RWPE2 (cell line): Measurements from ENCODE around the gene TUBGCP3.

Experiments
- ATAC-seq: fragments of 200-7000 bp; cut with Tn5 transposase; 3 replicates; pipeline ENCODE4 v1.9.1; 2021; ENCODE audit warnings: low read depth
- DNase-seq: peaks from one replicate; pipeline ENCODE4 v3.0.0-alpha.2; 2020; ENCODE audit warnings: low spot score
- H3K27ac ChIP-seq: fragments of 450-650 bp; 2 replicates; pipeline ENCODE4 v1.5.1; 2017; ENCODE audit warnings: mild to moderate bottlenecking; ENCODE audit not compliant: poor library complexity, severe bottlenecking
- H3K27me3 ChIP-seq: fragments of 250-450 bp; sonication (Bioruptor Pico); 2 replicates; pipeline ENCODE4 v1.5.1; 2021; ENCODE audit warnings: mild to moderate bottlenecking, moderate library complexity; ENCODE audit not compliant: insufficient read depth, poor library complexity, severe bottlenecking
- H3K36me3 ChIP-seq: fragments of 250-450 bp; sonication (Bioruptor Pico); 2 replicates; pipeline ENCODE4 v1.5.1; 2020; ENCODE audit warnings: low read depth, mild to moderate bottlenecking, moderate library complexity
- H3K4me1 ChIP-seq: fragments of 250-450 bp; sonication (Bioruptor Pico); 2 replicates; pipeline ENCODE4 v1.5.1; 2021; ENCODE audit warnings: mild to moderate bottlenecking, moderate library complexity; ENCODE audit not compliant: insufficient read depth, poor library complexity, severe bottlenecking
- H3K4me3 ChIP-seq: fragments of 250-450 bp; sonication (Bioruptor Pico); 2 replicates; pipeline ENCODE4 v1.5.1; 2021; ENCODE audit warnings: mild to moderate bottlenecking, moderate library complexity; ENCODE audit not compliant: severe bottlenecking
- H3K9me3 ChIP-seq: fragments of 250-450 bp; sonication (Bioruptor Pico); 2 replicates; pipeline ENCODE4 v1.5.1; 2021; ENCODE audit warnings: mild to moderate bottlenecking, moderate library complexity; ENCODE audit not compliant: severe bottlenecking
- CTCF ChIP-seq: fragments of 450-650 bp; IDR thresholded peaks from one replicate; pipeline ENCODE4 v1.5.1; 2017; ENCODE audit warnings: mild to moderate bottlenecking, moderate library complexity; ENCODE audit not compliant: poor library complexity, severe bottlenecking

Gene TUBGCP3

DNA sequence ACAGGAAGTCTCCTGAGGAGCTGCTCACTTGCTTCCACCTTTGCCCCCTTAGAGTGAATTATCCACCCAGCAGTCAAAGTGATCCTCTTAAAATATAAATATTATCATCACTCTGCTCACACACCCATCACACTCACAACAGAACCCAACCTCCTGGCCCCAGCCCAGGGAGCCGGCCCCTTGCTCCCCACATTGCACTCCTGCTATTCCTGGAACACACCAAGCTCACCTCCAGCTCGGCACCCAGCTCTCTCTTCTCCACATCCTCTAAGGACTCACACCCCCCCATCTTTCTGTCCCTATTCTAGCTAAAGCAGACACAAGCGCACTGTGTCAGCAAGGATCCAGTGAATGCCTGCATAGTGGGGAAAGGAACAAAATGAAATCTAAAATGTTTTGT is 7.0 kb downstream of the TUBGCP3 start:
- no peaks in the 10 kb centered on the region for H3K4me1 ChIP-seq
- no peak for ATAC-seq
- no peak for TF ChIP-seq CTCF

GRCh38 chr13:112580211-112580610 is 7.7 kb downstream of the TUBGCP3 start:
- Histone ChIP-seq H3K36me3 (peaks cover 8% of the 10 kb centered on the region; the same call in 1 of the 2 replicates), H3K27me3 (no peaks in the 10 kb centered on the region), H3K4me1 (no peaks in the 10 kb centered on the region), H3K4me3 (no peak overlapping the region), H3K27ac (no peak overlapping the region), H3K9me3 (no peaks in the 10 kb centered on the region)
- TF ChIP-seq CTCF = no peak
- ATAC-seq (no peak), DNase-seq (no peak)

More for the DNA sequence above, 7.0 kb downstream of the TUBGCP3 start:
- Histone ChIP-seq H3K4me3 (no peak overlapping the region), H3K27me3 (no peaks in the 10 kb centered on the region), H3K27ac (no peak overlapping the region), H3K36me3 (peaks cover 8% of the 10 kb centered on the region; the same call in 1 of the 2 replicates), H3K9me3 (no peaks in the 10 kb centered on the region)
- no peak for DNase-seq

DNA sequence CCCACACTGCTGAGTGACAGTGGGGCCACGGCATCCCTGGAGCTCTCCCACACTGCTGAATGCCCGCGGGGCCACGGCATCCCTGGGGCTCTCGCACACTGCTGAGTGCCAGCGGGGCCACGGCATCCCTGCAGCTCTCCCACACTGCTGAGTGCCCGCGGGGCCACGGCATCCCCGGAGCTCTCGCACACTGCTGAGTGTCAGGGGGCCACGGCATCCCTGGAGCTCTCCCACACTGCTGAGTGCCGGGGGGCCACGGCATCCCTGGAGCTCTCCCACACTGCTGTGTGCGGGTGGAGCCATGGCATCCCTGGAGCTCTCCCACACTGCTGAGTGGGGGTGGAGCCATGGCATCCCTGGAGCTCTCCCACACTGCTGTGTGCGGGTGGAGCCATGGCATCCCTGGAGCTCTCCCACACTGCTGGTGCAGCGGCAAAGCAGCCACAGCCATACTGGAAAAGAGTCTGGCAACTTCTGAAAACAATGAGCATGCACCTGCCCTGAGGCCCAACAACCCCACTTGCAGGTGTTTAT is 8.6 kb downstream of the TUBGCP3 start:
- Histone ChIP-seq H3K4me3 (no peak overlapping the region), H3K36me3 (peaks cover 6% of the 10 kb centered on the region; the same call in 1 of the 2 replicates), H3K9me3 (no peaks in the 10 kb centered on the region), H3K27me3 (no peaks in the 10 kb centered on the region), H3K27ac (no peak overlapping the region), H3K4me1 (no peaks in the 10 kb centered on the region)
- DNase-seq = no peak
- no peak for ATAC-seq
- no peak for TF ChIP-seq CTCF

DNA sequence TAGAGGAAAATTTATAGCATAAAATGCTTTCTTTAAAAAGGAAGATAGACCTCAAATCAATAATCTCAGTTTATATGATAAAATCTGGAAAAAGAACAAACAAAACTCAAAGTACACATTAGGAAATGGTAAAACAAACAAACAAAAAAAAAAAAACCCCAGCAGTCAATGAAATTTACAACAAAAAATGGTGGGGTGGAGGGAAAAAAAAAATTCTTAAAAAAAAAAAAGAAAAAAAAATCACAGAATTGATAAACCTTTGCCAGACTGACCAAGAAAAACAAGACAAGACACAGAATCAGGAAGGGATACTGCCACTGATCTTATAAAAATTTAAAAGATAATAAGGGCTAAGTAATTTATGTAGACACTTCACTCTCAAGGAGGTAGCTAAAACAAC is 11.2 kb downstream of the TUBGCP3 start:
- TF ChIP-seq CTCF = no peak

DNA sequence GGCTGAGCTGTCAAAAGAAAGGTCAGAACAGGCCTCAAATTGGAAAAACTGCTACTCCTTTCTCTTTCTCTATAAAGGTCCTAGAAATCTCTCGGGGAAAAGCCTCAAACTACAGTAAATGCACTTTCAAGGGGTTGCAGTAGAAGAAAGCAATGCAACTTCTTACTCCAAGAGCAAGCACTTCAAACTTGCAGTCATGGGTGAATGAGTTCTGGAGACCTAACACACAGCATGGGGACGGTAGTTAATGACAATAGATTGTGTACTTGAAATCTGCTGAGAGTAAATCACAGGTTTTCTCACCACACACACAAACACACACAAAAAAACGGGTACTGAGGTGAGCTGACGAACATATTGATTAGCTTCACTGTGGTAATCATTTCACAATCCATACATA is 11.8 kb downstream of the TUBGCP3 start:
- H3K4me3 ChIP-seq = no peak overlapping the region
- H3K27ac ChIP-seq = no peak overlapping the region
- no peak for TF ChIP-seq CTCF
- no peaks in the 10 kb centered on the region for H3K9me3 ChIP-seq
- no peak for ATAC-seq
- no peaks in the 10 kb centered on the region for H3K27me3 ChIP-seq
- H3K36me3 ChIP-seq = no peaks in the 10 kb centered on the region
- no peaks in the 10 kb centered on the region for H3K4me1 ChIP-seq
- no peak for DNase-seq

More for the DNA sequence above, 11.2 kb downstream of the TUBGCP3 start:
- no peak overlapping the region for H3K4me3 ChIP-seq
- no peak overlapping the region for H3K27ac ChIP-seq
- DNase-seq = no peak
- H3K27me3 ChIP-seq = no peaks in the 10 kb centered on the region
- no peaks in the 10 kb centered on the region for H3K9me3 ChIP-seq
- no peak for ATAC-seq
- H3K36me3 ChIP-seq = no peaks in the 10 kb centered on the region
- H3K4me1 ChIP-seq = no peaks in the 10 kb centered on the region
